Diencephalon (tissue), 1 donor: ENCODE data around the gene ZNF550. TPM values are rescaled to one million over a fixed set of nuclear protein-coding genes. Genes with fewer than 3 reads are reported as not detected.

Experiments used
- total RNA-seq: library from RNA; depleted of rRNA; stranded (reverse); fragments of >200 nt; gene quantifications from one replicate; pipeline ENCODE4 v1.2.3, GENCODE V29; 2014

ZNF550 gene
- 13.4 TPM for total RNA-seq

DNA sequence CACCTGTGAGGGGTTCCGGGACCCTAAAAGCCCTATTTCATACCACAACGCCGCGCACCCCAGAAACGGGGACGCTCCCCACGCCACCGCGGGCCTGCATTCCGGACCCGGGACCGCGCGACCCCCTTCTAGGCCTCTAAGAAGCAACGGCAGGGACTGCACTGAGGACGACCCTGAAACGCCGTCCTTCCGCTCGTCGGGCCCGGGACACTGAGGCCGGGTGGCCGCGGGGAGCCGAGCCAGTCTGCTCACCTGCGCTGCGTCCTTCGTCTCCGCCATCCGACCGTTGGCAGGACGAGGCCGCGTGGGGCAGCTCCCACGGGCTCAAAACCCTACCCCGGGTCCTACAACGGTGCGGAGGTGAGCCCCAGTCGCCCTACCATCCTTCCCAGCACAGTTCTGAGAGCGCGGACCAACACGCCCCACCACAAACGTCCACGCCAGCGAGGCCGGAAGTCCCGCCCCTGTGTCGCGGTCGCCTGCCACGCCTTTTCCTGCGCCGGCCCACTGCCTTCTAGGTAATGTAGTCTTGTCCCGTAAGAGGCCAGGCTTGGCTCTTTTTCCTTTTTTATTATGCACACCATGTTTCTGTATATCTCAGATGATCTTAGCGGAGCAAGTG is at the start of gene ZNF550:
Gene ZNF550, minus strand, starts transcription at position 460 of the 622 bp plus-strand sequence. Its CDS starts 181 bp downstream, at position 279.

DNA sequence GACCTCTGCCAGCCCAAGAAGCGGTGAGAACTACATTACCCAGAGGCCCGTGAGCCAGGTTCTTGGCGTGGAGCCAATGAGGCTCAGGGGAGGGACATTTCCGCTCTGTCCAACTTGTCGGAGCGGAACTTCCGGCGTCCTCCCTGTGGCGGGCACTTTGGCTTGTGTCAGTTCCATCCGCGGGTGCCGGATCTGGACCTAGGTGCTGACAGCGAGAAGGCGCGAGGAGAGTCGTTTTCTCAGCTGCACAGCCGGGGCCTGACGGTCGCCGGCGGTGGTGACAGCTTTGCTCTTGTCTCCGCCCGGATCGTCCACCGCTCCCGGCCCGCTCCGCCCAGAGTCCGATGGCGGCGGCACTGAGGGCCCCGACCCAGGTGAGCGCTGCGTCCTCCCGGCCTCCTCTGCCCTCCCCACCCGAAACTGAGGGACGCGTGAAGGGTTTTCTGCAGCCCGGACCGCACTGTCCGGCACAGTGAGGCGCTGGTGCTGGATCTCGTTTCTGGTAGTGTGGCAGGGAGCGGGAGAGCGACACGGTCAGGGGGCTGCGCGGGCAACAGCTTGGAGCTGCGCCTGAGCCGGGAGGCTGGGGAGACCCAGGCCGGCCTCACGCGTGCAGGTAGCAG is 40.2 kb upstream of the ZNF550 start, which contains the start of gene ZNF530:
Gene ZNF530, plus strand, starts transcription at position 125 of the 623 bp plus-strand sequence. CDS start 4,461 bp downstream, outside the sequence.

DNA sequence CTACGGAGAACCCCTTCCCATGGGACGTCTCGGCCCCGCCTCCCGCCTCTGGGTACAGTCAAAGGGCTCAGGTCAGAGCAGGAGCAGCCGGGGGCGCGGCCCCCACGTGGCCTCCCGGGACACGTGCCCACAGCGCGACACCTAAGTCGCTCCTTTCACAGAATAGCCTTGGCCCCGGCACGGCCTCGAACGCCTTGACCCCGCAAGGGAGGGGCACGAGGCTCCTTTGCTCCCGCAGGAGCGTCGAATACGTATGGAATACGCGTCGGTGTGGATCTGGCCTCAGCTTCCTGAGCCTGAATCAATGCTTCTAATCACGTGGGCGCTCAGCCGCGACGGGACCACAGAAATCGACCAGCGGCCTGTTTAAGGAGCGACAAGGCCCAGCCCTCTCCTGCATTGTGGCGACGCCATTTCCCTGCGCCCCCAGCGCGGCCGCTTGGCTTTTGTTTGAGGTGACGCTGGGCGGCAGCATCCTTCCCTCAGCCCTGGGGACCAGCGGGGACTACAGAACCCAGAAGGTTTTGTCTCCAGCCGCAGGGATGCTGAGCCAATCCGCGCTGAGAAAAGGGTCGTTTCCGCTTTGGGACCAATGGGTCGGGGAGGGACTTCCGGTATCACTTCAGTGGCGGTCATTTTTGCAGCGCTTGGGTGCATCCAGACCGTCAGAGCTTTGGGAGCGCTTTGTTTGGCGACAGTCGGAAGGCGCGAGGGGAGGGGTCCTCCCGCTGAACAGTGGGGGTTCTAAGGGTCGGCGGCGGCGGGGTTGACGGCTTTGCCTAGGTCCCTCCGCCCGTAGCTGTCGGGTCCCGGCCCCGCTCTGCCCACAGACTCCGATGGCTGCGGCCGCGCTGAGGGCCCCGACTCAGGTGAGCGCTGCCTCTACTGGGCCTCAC is 24.1 kb upstream of the ZNF550 start, which contains the start of gene ZIK1:
Gene ZIK1, plus strand, starts transcription at position 625 of the 896 bp plus-strand sequence. Its CDS starts 212 bp downstream, at position 837.

DNA sequence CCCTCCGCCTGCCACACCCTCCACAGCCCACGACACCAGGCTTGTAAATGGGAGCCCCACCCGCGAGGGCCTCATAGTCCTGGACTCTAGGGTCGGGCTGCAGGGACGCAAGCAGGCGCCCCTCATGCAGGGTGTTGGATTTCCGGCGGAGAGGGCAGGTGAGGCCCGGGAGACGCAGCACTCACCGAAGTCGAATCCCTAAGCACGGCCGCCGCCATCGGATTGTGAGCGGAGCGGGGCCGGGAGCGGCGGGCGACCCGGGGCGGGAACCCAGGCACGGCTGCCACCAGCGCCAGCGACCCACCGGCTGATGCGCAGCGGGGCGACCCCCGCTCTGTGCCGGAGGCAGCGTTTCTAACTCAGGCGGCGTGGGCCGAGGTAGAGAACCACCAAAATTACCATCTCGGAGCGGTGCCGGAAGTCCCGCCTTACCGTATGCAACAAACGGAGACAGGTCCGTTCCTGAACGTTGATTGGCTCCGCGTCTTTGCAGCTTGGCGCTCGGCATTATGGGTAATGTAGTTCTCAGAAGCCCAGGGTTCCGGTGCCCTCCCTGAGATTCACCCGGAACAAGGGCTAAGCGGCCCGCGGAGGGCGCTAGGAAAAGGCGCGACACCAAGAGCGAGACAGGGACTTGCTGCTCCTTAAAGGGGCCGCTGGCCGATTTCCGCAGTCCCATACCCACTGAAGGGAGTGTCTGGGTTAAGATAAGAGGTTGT is 19.0 kb upstream of the ZNF550 start, which contains the start of gene ZNF416:
Gene ZNF416, minus strand, starts transcription at position 425 of the 719 bp plus-strand sequence. Its CDS starts 207 bp downstream, at position 218.

DNA sequence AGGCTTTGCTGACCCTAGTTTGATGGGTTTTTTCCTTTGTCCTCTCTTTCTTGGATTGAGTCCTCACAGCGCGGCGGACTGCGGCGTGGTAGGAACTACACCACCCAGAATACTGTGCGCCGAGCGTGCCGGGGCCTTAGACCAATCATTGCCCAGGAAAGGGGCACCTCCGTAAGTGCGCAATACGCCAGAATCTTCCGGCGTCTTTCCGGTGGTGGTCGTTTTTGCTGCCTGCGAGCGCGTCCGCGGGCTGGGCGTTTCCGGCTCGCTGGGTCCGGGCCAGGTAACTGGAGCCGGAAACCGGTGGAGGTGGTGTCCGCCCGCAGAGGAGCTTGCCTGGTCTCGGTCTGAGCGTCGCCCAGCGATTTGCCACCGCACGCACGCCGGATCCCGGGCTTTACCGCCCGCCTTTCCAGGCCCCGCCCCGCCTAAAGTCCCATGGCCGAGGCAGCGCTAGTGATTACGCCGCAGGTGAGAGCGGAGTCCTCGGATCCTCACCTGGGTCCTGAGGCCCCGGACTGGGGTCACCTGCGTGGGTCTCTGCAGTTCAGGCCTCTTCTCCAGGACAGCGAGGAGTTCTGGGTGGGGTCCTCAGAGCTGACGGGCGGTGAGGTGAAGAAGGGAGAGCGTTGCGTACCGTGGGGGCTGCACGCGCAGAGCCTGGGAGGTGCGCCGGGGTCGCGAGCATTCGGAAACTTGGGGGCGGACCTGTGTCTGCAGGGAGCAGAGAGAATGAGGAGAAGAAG is 32.4 kb downstream of the ZNF550 start, which contains the start of gene ZNF549:
Gene ZNF549, plus strand, starts transcription at position 221 of the 746 bp plus-strand sequence. Its CDS starts 218 bp downstream, at position 439.

DNA sequence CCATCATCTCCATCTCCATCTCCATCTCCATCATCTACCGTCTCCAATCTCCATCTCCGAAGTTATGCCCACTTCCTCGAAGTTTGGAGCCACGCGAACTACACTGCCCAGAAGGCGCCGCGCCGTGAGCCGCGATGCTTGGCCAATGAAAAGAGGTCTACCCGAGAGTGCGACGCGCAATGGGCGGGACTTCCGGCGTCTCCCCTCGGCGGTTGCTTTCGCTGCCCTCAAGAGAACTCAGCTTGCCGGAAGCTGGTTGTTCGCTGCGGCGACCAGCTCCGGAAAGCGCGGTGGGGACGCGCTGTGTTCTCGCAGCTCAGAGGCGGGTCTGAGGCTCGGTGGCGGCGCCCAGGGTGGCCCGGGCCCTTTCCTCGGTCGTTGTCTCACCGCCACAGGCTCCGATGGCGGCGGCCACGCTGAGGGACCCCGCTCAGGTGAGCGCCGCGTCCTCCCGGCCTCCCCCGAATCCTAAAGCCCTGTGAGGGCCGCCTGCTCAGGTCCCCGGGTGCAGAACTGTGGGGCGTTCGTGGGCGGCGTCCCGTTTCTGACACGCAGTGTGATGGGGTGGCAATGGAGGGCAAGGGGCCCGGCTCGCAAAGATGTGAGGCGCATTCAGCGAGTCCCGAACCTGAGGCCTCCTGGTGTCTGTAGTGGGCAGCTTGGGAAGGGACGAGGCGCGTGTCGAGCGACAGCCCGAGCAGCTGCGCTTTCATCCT is 59.8 kb downstream of the ZNF550 start, which contains the start of gene ZNF773:
Gene ZNF773, plus strand, starts transcription at position 259 of the 716 bp plus-strand sequence. Its CDS starts 143 bp downstream, at position 402.

DNA sequence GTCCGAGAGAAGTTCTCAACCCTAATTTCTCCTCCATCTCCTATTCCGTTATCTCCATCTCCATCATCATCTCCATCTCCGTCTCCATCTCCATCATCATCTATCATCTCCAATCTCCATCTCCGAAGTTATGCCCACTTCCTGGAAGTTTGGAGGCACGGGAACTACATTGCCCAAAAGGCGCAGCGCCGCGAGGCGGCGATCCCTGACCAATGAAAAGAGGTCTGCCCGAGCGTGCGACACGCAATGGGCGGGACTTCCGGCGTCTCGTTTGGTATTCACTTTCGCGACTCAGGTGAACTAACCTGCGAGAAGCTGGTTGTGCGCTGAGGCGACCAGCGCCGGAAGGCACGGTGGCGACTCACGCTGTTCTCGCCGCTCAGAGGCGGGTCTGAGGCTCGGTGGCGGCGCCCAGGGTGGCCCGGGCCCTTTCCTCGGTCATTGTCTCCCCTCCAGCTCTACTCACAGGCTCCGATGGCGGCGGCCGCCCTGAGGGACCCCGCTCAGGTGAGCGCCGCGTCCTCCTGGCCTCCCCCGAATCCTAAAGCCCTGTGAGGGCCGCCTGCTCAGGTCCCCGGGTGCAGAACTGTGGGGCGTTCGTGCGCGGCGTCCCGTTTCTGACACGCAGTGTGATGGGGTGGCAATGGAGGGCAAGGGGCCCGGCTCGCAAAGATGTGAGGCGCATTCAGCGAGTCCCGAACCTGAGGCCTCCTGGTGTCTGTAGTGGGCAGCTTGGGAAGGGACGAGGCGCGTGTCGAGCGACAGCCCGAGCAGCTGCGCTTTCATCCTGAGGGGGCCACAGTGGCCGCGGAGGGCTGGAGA is 72.0 kb downstream of the ZNF550 start, which contains the start of gene ZNF419:
Gene ZNF419, plus strand, starts transcription at position 274 of the 822 bp plus-strand sequence. Its CDS starts 201 bp downstream, at position 475.

Other genes with a start within 250 kb of the ZNF550 start
- 26.5 TPM for gene ZNF543, start 239.4 kb downstream of the ZNF550 start, total RNA-seq
- 19.8 TPM for gene ZNF304, start 208.6 kb downstream of the ZNF550 start, total RNA-seq
- 20.5 TPM for gene TRAPPC2B, start 196.3 kb downstream of the ZNF550 start, total RNA-seq
- gene ZNF547, start 196.3 kb downstream of the ZNF550 start, total RNA-seq = 7.8 TPM
- gene ZNF548, start 170.0 kb downstream of the ZNF550 start, total RNA-seq = 35.1 TPM
- gene ZNF17, start 148.7 kb downstream of the ZNF550 start, total RNA-seq = 30.7 TPM
- gene ZNF749, start 124.5 kb downstream of the ZNF550 start, total RNA-seq = 33.9 TPM
- gene VN1R1, start 102.7 kb downstream of the ZNF550 start, total RNA-seq = 5.5 TPM
- 66.7 TPM for gene ZNF772, start 82.3 kb downstream of the ZNF550 start, total RNA-seq
- gene ZNF419, start 72.1 kb downstream of the ZNF550 start, total RNA-seq = 21.7 TPM
- 18.7 TPM for gene ZNF773, start 59.9 kb downstream of the ZNF550 start, total RNA-seq
- gene ZNF549, start 32.5 kb downstream of the ZNF550 start, total RNA-seq = 19.6 TPM
- gene ZNF416, start 19.0 kb upstream of the ZNF550 start, total RNA-seq = 14.1 TPM
- gene ZIK1, start 24.3 kb upstream of the ZNF550 start, total RNA-seq = 24.2 TPM
- 5.3 TPM for gene ZNF530, start 40.0 kb upstream of the ZNF550 start, total RNA-seq
- 39.7 TPM for gene ZNF134, start 54.4 kb upstream of the ZNF550 start, total RNA-seq
- gene ZNF211, start 73.3 kb upstream of the ZNF550 start, total RNA-seq = 30.7 TPM
- gene ZSCAN4, start 109.1 kb upstream of the ZNF550 start, total RNA-seq = not detected
- gene ZNF551, start 122.1 kb upstream of the ZNF550 start, total RNA-seq = 16.1 TPM
- 31.4 TPM for gene ZNF154, start 149.3 kb upstream of the ZNF550 start, total RNA-seq
- gene ZNF671, start 167.8 kb upstream of the ZNF550 start, total RNA-seq = 27.0 TPM
- 43.6 TPM for gene ZNF776, start 187.0 kb upstream of the ZNF550 start, total RNA-seq
- 42.2 TPM for gene ZNF586, start 209.8 kb upstream of the ZNF550 start, total RNA-seq